Non-pigmented ciliary epithelial cell (primary cell): ENCODE data around the gene NUP43.
"Not testable (repeated sequence)": the region's sequence is repeated elsewhere in the genome, so short reads cannot be mapped to it uniquely, and the experiment has no call there.

ENCODE experiments used
- DNase-seq: peaks from one replicate; pipeline ENCODE4 v3.0.0-alpha.2; 2010; ENCODE audit warnings: low read depth

NUP43 gene

GRCh38 chr6:149691201-149691600 is 55.1 kb downstream of the NUP43 start:
- DNase-seq, result no peak

GRCh38 chr6:149686230-149686629 is 60.1 kb downstream of the NUP43 start:
- DNase-seq, result no peak

- no peak for DNase-seq
Observed at GRCh38 chr6:149683256-149683859, 63.0 kb downstream of the NUP43 start.

GRCh38 chr6:149681845-149682244 is 64.5 kb downstream of the NUP43 start:
- DNase-seq, result not testable (repeated sequence)

- no peak for DNase-seq
Observed at GRCh38 chr6:149681209-149681608, 65.1 kb downstream of the NUP43 start.

GRCh38 chr6:149680503-149680902 is 65.8 kb downstream of the NUP43 start:
- no peak for DNase-seq
